Left lung (tissue), 10 donors: ENCODE data around the gene ATXN1. TPM values are rescaled to one million over a fixed set of nuclear protein-coding genes. Genes with fewer than 3 reads are reported as not detected.

Experiments
- ATAC-seq: fragments of 200-7000 bp; cut with Tn5 transposase; one replicate; pipeline ENCODE4 v1.9.1; 2020; ENCODE audit warnings: moderate library complexity
- DNase-seq, 4 donors: peaks; one replicate each; pipeline ENCODE4 v3.0.0-alpha.2; 2013 to 2020
- H3K27ac ChIP-seq, 2 donors: fragments of 200-600 bp; sonication (generic) in 1 of 2; one replicate each; pipeline versions ENCODE4 v1.5.0 to v1.8.0; 2020 to 2021
- H3K27me3 ChIP-seq, 2 donors: fragments of 200-600 bp; sonication (generic) in 1 of 2; one replicate each; pipeline versions ENCODE4 v1.5.0 to v1.8.0; 2020 to 2021
- H3K36me3 ChIP-seq, 2 donors: fragments of 200-600 bp; sonication (generic) in 1 of 2; one replicate each; pipeline versions ENCODE4 v1.5.0 to v1.8.0; 2020 to 2021
- H3K4me1 ChIP-seq, 2 donors: fragments of 200-600 bp; one replicate each; pipeline ENCODE4 v1.8.0; 2021
- H3K4me3 ChIP-seq, 2 donors: fragments of 200-600 bp; sonication (generic) in 1 of 2; one replicate each; pipeline versions ENCODE4 v1.5.0 to v1.8.0; 2020 to 2021; ENCODE audit warnings: mild to moderate bottlenecking in 1 of 2
- H3K9me3 ChIP-seq, 2 donors: fragments of 200-600 bp; sonication (generic) in 1 of 2; one replicate each; pipeline versions ENCODE4 v1.5.0 to v1.8.0; 2020 to 2021
- CTCF ChIP-seq, 2 donors: fragments of 200-600 bp; sonication (generic) in 1 of 2; IDR thresholded peaks; one replicate each; pipeline versions ENCODE4 v1.5.0 to v1.8.0; 2021; ENCODE audit warnings: antibody characterized with exemption in 2 of 2
- intact Hi-C, 2 donors: fragments of 100-400 bp; cut with DNase I; formaldehyde crosslinking; loops; one replicate each; pipeline versions ENCODE4 v1.11.2 to v1.14.2; 2022
- polyA plus RNA-seq, 6 donors: library from polyadenylated mRNA; unstranded; fragments of 120-200 nt; gene quantifications; one replicate each; pipeline ENCODE4 v1.2.1, GENCODE V29; 2013; ENCODE audit not compliant: insufficient read length in 6 of 6
- total RNA-seq, 2 donors: library from RNA; stranded (reverse); fragmentation: NEBNext Ultra II Directional; extraction: Animal tissue kit (Norgen Biotek cat#: 25700); gene quantifications; one replicate each; pipeline ENCODE4 v1.2.1, GENCODE V29; 2021
- donor health status: DM: no; HTN: yes; CAD: no.
- donor health status: DM: no; HTN: no; CAD: no.

The ATXN1 gene
- total and polyA plus RNA-seq, 8 donors, result 23.3 to 67.4 (median 27.3) TPM

- DNase-seq, result no peak
- Histone ChIP-seq H3K9me3 (no peaks in the 10 kb centered on the region), H3K4me1 (no peaks in the 10 kb centered on the region), H3K27ac (no peak overlapping the region), H3K27me3 (no peaks in the 10 kb centered on the region), H3K36me3 (peaks cover 0 to 1% of the 10 kb centered on the region in 2 donors), H3K4me3 (no peak overlapping the region)
- intact Hi-C loops, result no loop called here
- TF ChIP-seq CTCF (IDR thresholded peaks at IDR 0.05), result no peak
- ATAC-seq, result no peak
Observed at GRCh38 chr6:16292432-16292831, 468.8 kb downstream of the ATXN1 start.

GRCh38 chr6:16291739-16292138, 469.5 kb downstream of the ATXN1 start:
- no peak for DNase-seq
- ATAC-seq, result no peak
- no peak for TF ChIP-seq CTCF (IDR thresholded peaks at IDR 0.05)
- intact Hi-C loops, result no loop called here
- H3K27ac ChIP-seq, result no peak overlapping the region
- no peaks in the 10 kb centered on the region for H3K4me1 ChIP-seq
- H3K27me3 ChIP-seq, result no peaks in the 10 kb centered on the region
- H3K4me3 ChIP-seq, result no peak overlapping the region
- no peaks in the 10 kb centered on the region for H3K36me3 ChIP-seq
- H3K9me3 ChIP-seq, result no peaks in the 10 kb centered on the region

- H3K36me3 ChIP-seq, result no peaks in the 10 kb centered on the region
- no peak overlapping the region for H3K4me3 ChIP-seq
- DNase-seq (no peak), ATAC-seq (no peak)
- H3K9me3 ChIP-seq, result no peaks in the 10 kb centered on the region
- intact Hi-C loops, result no loop called here
- H3K27me3 ChIP-seq, result no peaks in the 10 kb centered on the region
- TF ChIP-seq CTCF (IDR thresholded peaks at IDR 0.05), result no peak
- no peak overlapping the region for H3K27ac ChIP-seq
- H3K4me1 ChIP-seq, result no peaks in the 10 kb centered on the region
Observed at GRCh38 chr6:16288163-16288562, 473.1 kb downstream of the ATXN1 start.

GRCh38 chr6:16286151-16286522, 475.1 kb downstream of the ATXN1 start:
- peak; percentile 80 for ATAC-seq
- Histone ChIP-seq H3K4me1 (no peaks in the 10 kb centered on the region), H3K36me3 (no peaks in the 10 kb centered on the region), H3K9me3 (no peaks in the 10 kb centered on the region), H3K4me3 (no peak overlapping the region), H3K27ac (no peak overlapping the region), H3K27me3 (no peaks in the 10 kb centered on the region)
- peak; percentile 48 to 58 for TF ChIP-seq CTCF (IDR thresholded peaks at IDR 0.05)
- intact Hi-C loops, result no loop called here
- DNase-seq, result peak in 1 of 4 donors; percentile 54

GRCh38 chr6:16285467-16286150, 475.7 kb downstream of the ATXN1 start:
- no peaks in the 10 kb centered on the region for H3K9me3 ChIP-seq
- ATAC-seq (no peak), DNase-seq (no peak)
- no peak for TF ChIP-seq CTCF (IDR thresholded peaks at IDR 0.05)
- H3K27me3 ChIP-seq, result no peaks in the 10 kb centered on the region
- intact Hi-C loops, result no loop called here
- no peaks in the 10 kb centered on the region for H3K4me1 ChIP-seq
- H3K27ac ChIP-seq, result no peak overlapping the region
- H3K36me3 ChIP-seq, result no peaks in the 10 kb centered on the region
- H3K4me3 ChIP-seq, result no peak overlapping the region
